ENCODE results near the gene ARHGEF28.

DNA sequence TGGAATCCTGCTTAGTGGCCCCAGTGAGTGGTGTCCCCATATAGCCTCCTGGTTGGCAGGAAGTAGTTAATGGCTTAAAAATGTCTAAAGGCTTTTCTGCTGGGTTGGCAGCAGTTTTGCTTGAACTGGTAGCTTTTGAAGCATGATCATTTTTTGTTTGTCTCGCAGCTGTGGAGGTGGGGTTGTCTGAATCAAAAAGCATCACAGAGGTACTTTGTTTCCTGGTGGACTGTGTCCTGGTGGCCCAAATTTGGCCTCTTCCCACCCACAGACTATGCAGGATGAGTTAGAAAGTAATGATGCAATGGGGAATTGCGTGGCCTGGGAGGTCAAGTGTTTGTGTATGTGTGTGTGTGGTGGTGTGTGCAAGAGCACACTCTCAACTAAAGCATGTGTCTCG, 322.7 kb downstream of the ARHGEF28 start:
- TF ChIP-seq, protein P1, sequence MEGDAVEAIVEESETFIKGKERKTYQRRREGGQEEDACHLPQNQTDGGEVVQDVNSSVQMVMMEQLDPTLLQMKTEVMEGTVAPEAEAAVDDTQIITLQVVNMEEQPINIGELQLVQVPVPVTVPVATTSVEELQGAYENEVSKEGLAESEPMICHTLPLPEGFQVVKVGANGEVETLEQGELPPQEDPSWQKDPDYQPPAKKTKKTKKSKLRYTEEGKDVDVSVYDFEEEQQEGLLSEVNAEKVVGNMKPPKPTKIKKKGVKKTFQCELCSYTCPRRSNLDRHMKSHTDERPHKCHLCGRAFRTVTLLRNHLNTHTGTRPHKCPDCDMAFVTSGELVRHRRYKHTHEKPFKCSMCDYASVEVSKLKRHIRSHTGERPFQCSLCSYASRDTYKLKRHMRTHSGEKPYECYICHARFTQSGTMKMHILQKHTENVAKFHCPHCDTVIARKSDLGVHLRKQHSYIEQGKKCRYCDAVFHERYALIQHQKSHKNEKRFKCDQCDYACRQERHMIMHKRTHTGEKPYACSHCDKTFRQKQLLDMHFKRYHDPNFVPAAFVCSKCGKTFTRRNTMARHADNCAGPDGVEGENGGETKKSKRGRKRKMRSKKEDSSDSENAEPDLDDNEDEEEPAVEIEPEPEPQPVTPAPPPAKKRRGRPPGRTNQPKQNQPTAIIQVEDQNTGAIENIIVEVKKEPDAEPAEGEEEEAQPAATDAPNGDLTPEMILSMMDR (IDR thresholded peaks at IDR 0.05; ENCODE audit: borderline replicate concordance, extremely low read depth, low read length, poor library complexity, severe bottlenecking) = no peak
- TF ChIP-seq EZH2 (IDR thresholded peaks at IDR 0.05; ENCODE audit: borderline replicate concordance, low read depth, low read length, severe bottlenecking) = no peak

All from DND-41 (cell line).